Liver (tissue), 9 donors: Measurements from ENCODE around the gene DCUN1D3. TPM values are rescaled to one million over a fixed set of nuclear protein-coding genes. Genes with fewer than 3 reads are reported as not detected.
"Not testable (repeated sequence)": the region's sequence is repeated elsewhere in the genome, so short reads cannot be mapped to it uniquely, and the experiment has no call there.

Source experiments
- DNase-seq: peaks from one replicate; pipeline ENCODE4 v3.0.0-alpha.2; 2017; ENCODE audit warnings: low spot score
- H3K27ac ChIP-seq, 2 donors: one replicate each; pipeline ENCODE4 v1.7.0; 2013; ENCODE audit warnings: inconsistent platforms in 2 of 2, low read length in 2 of 2, control low read depth in 1 of 2, low read depth in 1 of 2, mild to moderate bottlenecking in 1 of 2
- H3K27me3 ChIP-seq, 4 donors: one replicate each; pipeline versions ENCODE4 v1.6.1 to v1.7.0; 2013; ENCODE audit warnings: low read length in 3 of 4, inconsistent platforms in 1 of 4, mild to moderate bottlenecking in 1 of 4, moderate library complexity in 1 of 4; ENCODE audit not compliant: control insufficient read depth in 4 of 4, insufficient read depth in 4 of 4
- H3K36me3 ChIP-seq, 4 donors: one replicate each; pipeline versions ENCODE4 v1.6.1 to v1.7.0; 2013; ENCODE audit warnings: low read length in 3 of 4, mild to moderate bottlenecking in 3 of 4, low read depth in 1 of 4, moderate library complexity in 1 of 4; ENCODE audit not compliant: control insufficient read depth in 4 of 4, insufficient read depth in 3 of 4
- H3K4me1 ChIP-seq, 4 donors: one replicate each; pipeline versions ENCODE4 v1.6.1 to v1.7.0; 2013; ENCODE audit warnings: low read length in 3 of 4, mild to moderate bottlenecking in 3 of 4, moderate library complexity in 1 of 4; ENCODE audit not compliant: control insufficient read depth in 4 of 4, insufficient read depth in 4 of 4
- H3K4me3 ChIP-seq, 3 donors: one replicate each; pipeline versions ENCODE4 v1.6.1 to v1.7.0; 2013; ENCODE audit warnings: low read length in 3 of 3, control low read depth in 1 of 3, low read depth in 1 of 3, mild to moderate bottlenecking in 1 of 3
- H3K9ac ChIP-seq, 2 donors: one replicate each; pipeline ENCODE4 v1.7.0; 2013; ENCODE audit warnings: low read length in 2 of 2, mild to moderate bottlenecking in 2 of 2, moderate library complexity in 2 of 2, control low read depth in 1 of 2, low read depth in 1 of 2
- H3K9me3 ChIP-seq, 4 donors: one replicate each; pipeline versions ENCODE4 v1.6.1 to v1.7.0; 2013; ENCODE audit warnings: low read length in 3 of 4; ENCODE audit not compliant: control insufficient read depth in 4 of 4
- ATF3 ChIP-seq: IDR thresholded peaks from 2 replicates; pipeline ENCODE4 v1.6.1; 2016; ENCODE audit warnings: antibody characterized with exemption
- CTCF ChIP-seq: fragments of 150-350 bp; IDR thresholded peaks from 2 replicates; pipeline ENCODE4 v1.5.1; 2017; ENCODE audit warnings: improper control_type of control experiment, low read depth, low read length; ENCODE audit not compliant: missing input control
- EGR1 ChIP-seq, 2 donors: IDR thresholded peaks; 2 replicates each; pipeline ENCODE4 v1.6.1; 2016 to 2018; ENCODE audit warnings: antibody characterized with exemption in 2 of 2, low read depth in 2 of 2
- FOXA1 ChIP-seq: IDR thresholded peaks from 2 replicates; pipeline ENCODE4 v1.6.1; 2016; ENCODE audit warnings: antibody characterized with exemption
- FOXA2 ChIP-seq: IDR thresholded peaks from 2 replicates; pipeline ENCODE4 v1.6.1; 2016; ENCODE audit warnings: antibody characterized with exemption
- GABPA ChIP-seq, 2 donors: IDR thresholded peaks in 1 of 2; conservative IDR thresholded peaks in 1 of 2; 2 replicates each; pipeline ENCODE4 v1.6.1; 2016; ENCODE audit warnings: antibody characterized with exemption in 2 of 2, mild to moderate bottlenecking in 1 of 2, moderate library complexity in 1 of 2
- HNF4A ChIP-seq, 2 donors: conservative IDR thresholded peaks; 2 replicates each; pipeline ENCODE4 v1.6.1; 2016; ENCODE audit warnings: antibody characterized with exemption in 2 of 2, mild to moderate bottlenecking in 2 of 2
- HNF4G ChIP-seq: IDR thresholded peaks from 2 replicates; pipeline ENCODE4 v1.6.1; 2016; ENCODE audit warnings: antibody characterized with exemption
- JUND ChIP-seq, 2 donors: IDR thresholded peaks; 2 replicates each; pipeline ENCODE4 v1.6.1; 2016; ENCODE audit warnings: antibody characterized with exemption in 2 of 2
- MAX ChIP-seq: IDR thresholded peaks from 2 replicates; pipeline ENCODE4 v1.6.1; 2016; ENCODE audit warnings: antibody characterized with exemption
- NR2F2 ChIP-seq: IDR thresholded peaks from 2 replicates; pipeline ENCODE4 v1.6.1; 2016; ENCODE audit warnings: antibody characterized with exemption
- RAD21 ChIP-seq, 2 donors: IDR thresholded peaks; 2 replicates each; pipeline ENCODE4 v1.6.1; 2016; ENCODE audit warnings: antibody characterized with exemption in 2 of 2, mild to moderate bottlenecking in 2 of 2
- REST ChIP-seq: IDR thresholded peaks from 2 replicates; pipeline ENCODE4 v1.6.1; 2016; ENCODE audit warnings: antibody characterized with exemption, mild to moderate bottlenecking
- RXRA ChIP-seq, 2 donors: IDR thresholded peaks; 2 replicates each; pipeline ENCODE4 v1.6.1; 2017 to 2018; ENCODE audit warnings: antibody characterized with exemption in 2 of 2, mild to moderate bottlenecking in 1 of 2
- SP1 ChIP-seq: IDR thresholded peaks from 2 replicates; pipeline ENCODE4 v1.6.1; 2018; ENCODE audit warnings: antibody characterized with exemption, mild to moderate bottlenecking
- TAF1 ChIP-seq: conservative IDR thresholded peaks from 2 replicates; pipeline ENCODE4 v1.6.1; 2016; ENCODE audit warnings: antibody characterized with exemption, mild to moderate bottlenecking
- YY1 ChIP-seq: IDR thresholded peaks from 2 replicates; pipeline ENCODE4 v1.6.1; 2016; ENCODE audit warnings: antibody characterized with exemption, mild to moderate bottlenecking
- ZBTB33 ChIP-seq: IDR thresholded peaks from 2 replicates; pipeline ENCODE4 v1.6.1; 2016; ENCODE audit warnings: antibody characterized with exemption
- WGBS: extraction: QIAGEN DNeasy Blood & Tissue Kit; methylation state at CpG from one replicate; pipeline ENCODE4 v1.1.7; 2013; 5-methylcytosine and 5-hydroxymethylcytosine counted together
- polyA plus RNA-seq, 2 donors: library from polyadenylated mRNA; stranded (reverse) in 1 of 2; unstranded in 1 of 2; fragments of 200-250 nt in 1 of 2; fragments of >200 nt in 1 of 2; fragmentation: Nextera tagmentation in 1 of 2; extraction: Ambion mirVana in 1 of 2; gene quantifications; one replicate each; pipeline versions ENCODE4 v1.2.1 to v1.2.3, GENCODE V29; 2013 to 2015
- total RNA-seq, 2 donors: library from RNA; depleted of rRNA; stranded (reverse); fragments of >200 nt; gene quantifications; one replicate each; pipeline ENCODE4 v1.2.3, GENCODE V29; 2014
- donor health status: healthy.
- donor health status: healthy.
- donor health status: healthy.
- donor health status: healthy.
- donor health status: healthy.

The DCUN1D3 gene
- total and polyA plus RNA-seq, 4 donors = 2.7 to 16.8 (median 4.8) TPM

- Histone ChIP-seq H3K27me3 (no peaks in the 10 kb centered on the region), H3K9me3 (no peaks in the 10 kb centered on the region), H3K4me1 (peaks cover 9 to 33% (median 24%) of the 10 kb centered on the region in 4 donors), H3K27ac (peak within 1 kb of the TSS; percentile 82 to 88), H3K36me3 (no peaks in the 10 kb centered on the region), H3K4me3 (peak within 1 kb of the TSS; percentile 77 to 90 (median 87)), H3K9ac (peak within 1 kb of the TSS; percentile 52 to 82)
- peak; percentile 93 for DNase-seq
- TF ChIP-seq ZBTB33 (no peak), FOXA1 (peak; percentile 28), HNF4A (conservative IDR thresholded peaks at IDR 0.05) (peak; percentile 39 to 62), TAF1 (peak; percentile 51), JUND (IDR thresholded peaks at IDR 0.05) (no peak), RAD21 (IDR thresholded peaks at IDR 0.05) (peak in 1 of 2 donors; percentile 24), RXRA (IDR thresholded peaks at IDR 0.05) (peak; percentile 71 to 91), SP1 (peak; percentile 46), EGR1 (IDR thresholded peaks at IDR 0.05; ENCODE audit: low read depth in 2 of 2) (peak; percentile 44 to 62), FOXA2 (no peak), ATF3 (peak; percentile 20), MAX (peak; percentile 73), REST (peak; percentile 63), HNF4G (no peak), GABPA (IDR thresholded peaks at IDR 0.05 in 1 of 2, conservative IDR thresholded peaks at IDR 0.05 in 1 of 2) (peak; percentile 96 to 99), NR2F2 (no peak), YY1 (peak; percentile 98), CTCF (peak; percentile 25)
- WGBS = under 1% methylated on average over 74 of the region's 74 CpGs
These were observed 93.7 kb downstream of the DCUN1D3 start, which contains the start of the genes ERI2 and REXO5 for GRCh38 chr16:20806168-20807050. TSS of gene ERI2 (minus strand) at chr16:20806472. CDS start at chr16:20806430, 42 bp downstream. TSS of gene REXO5 (plus strand) at chr16:20806527. CDS start at chr16:20806954, 427 bp downstream.

GRCh38 chr16:20805684-20806167 is 94.4 kb downstream of the DCUN1D3 start:
- peak overlapping the region; percentile 52 to 82 for H3K9ac ChIP-seq
- peak overlapping the region; percentile 77 to 90 (median 87) for H3K4me3 ChIP-seq
- H3K9me3 ChIP-seq, DNase-seq, H3K27me3 ChIP-seq, H3K36me3 ChIP-seq: not testable (repeated sequence)
- peak overlapping the region; percentile 82 to 88 for H3K27ac ChIP-seq
- WGBS = 5% methylated on average over 12 of the region's 12 CpGs
- H3K4me1 ChIP-seq = peaks cover 9 to 33% (median 24%) of the 10 kb centered on the region in 4 donors
